22Rv1 (cell line): ENCODE results near the gene NPAS2.

Experiments
- H3K27ac ChIP-seq: fragments of 450-650 bp; 2 replicates; pipeline ENCODE4 v1.5.1; 2017
- CTCF ChIP-seq: fragments of 450-650 bp; IDR thresholded peaks from 2 replicates; pipeline ENCODE4 v1.5.1; 2017; ENCODE audit warnings: mild to moderate bottlenecking
- ZFX ChIP-seq: fragments of 450-650 bp; IDR thresholded peaks from 2 replicates; pipeline ENCODE4 v1.6.1; 2017; ENCODE audit warnings: antibody characterized with exemption, borderline replicate concordance

The NPAS2 gene

GRCh38 chr2:100964681-100965169, 144.8 kb downstream of the NPAS2 start:
- TF ChIP-seq ZFX (no peak), CTCF (no peak)
- no peak overlapping the region for H3K27ac ChIP-seq

GRCh38 chr2:100965596-100965995, 145.7 kb downstream of the NPAS2 start:
- no peak for TF ChIP-seq ZFX
- TF ChIP-seq CTCF: no peak
- H3K27ac ChIP-seq: no peak overlapping the region

- TF ChIP-seq CTCF: no peak
- TF ChIP-seq ZFX: no peak
- no peak overlapping the region for H3K27ac ChIP-seq
Measured at GRCh38 chr2:100967716-100968115, 147.8 kb downstream of the NPAS2 start.

GRCh38 chr2:100968146-100969145, 148.5 kb downstream of the NPAS2 start:
- H3K27ac ChIP-seq: no peak overlapping the region
- TF ChIP-seq CTCF (no peak), ZFX (no peak)

GRCh38 chr2:100969998-100970397, 150.1 kb downstream of the NPAS2 start:
- H3K27ac ChIP-seq: no peak overlapping the region
- no peak for TF ChIP-seq CTCF
- no peak for TF ChIP-seq ZFX

GRCh38 chr2:100971221-100971620, 151.3 kb downstream of the NPAS2 start:
- TF ChIP-seq ZFX (no peak), CTCF (no peak)
- no peak overlapping the region for H3K27ac ChIP-seq

- TF ChIP-seq CTCF (no peak), ZFX (no peak)
- H3K27ac ChIP-seq: no peak overlapping the region
Measured at GRCh38 chr2:100972452-100972851, 152.5 kb downstream of the NPAS2 start.
